Measurements from ENCODE around the gene GPT2.
A peak's percentile ranks its signal among the peaks of the same experiment; 100 is the strongest.

GPT2 gene

GRCh38 chr16:46883690-46884512, at the start of gene GPT2:
TSS of gene GPT2 (plus strand) at chr16:46884362. CDS start at chr16:46884716, 354 bp downstream.
- H3K27ac ChIP-seq = peak within 1 kb of the TSS; percentile 92
- TF ChIP-seq ZFX (IDR thresholded peaks at IDR 0.05; ENCODE audit: borderline replicate concordance) (no peak), CTCF (IDR thresholded peaks at IDR 0.05) (no peak)

GRCh38 chr16:46836534-46837530, 47.3 kb upstream of the GPT2 start:
- no peak for TF ChIP-seq ZFX (IDR thresholded peaks at IDR 0.05; ENCODE audit: borderline replicate concordance)
- no peak for TF ChIP-seq CTCF (IDR thresholded peaks at IDR 0.05)
- no peak overlapping the region for H3K27ac ChIP-seq

GRCh38 chr16:46839986-46840443, 44.1 kb upstream of the GPT2 start:
- TF ChIP-seq CTCF (IDR thresholded peaks at IDR 0.05) = no peak
- no peak for TF ChIP-seq ZFX (IDR thresholded peaks at IDR 0.05; ENCODE audit: borderline replicate concordance)
- no peak overlapping the region for H3K27ac ChIP-seq

GRCh38 chr16:46842192-46842895, 41.8 kb upstream of the GPT2 start:
- no peak overlapping the region for H3K27ac ChIP-seq
- TF ChIP-seq ZFX (IDR thresholded peaks at IDR 0.05; ENCODE audit: borderline replicate concordance) (no peak), CTCF (IDR thresholded peaks at IDR 0.05) (no peak)

- no peak overlapping the region for H3K27ac ChIP-seq
- TF ChIP-seq CTCF (IDR thresholded peaks at IDR 0.05) = no peak
- TF ChIP-seq ZFX (IDR thresholded peaks at IDR 0.05; ENCODE audit: borderline replicate concordance) = no peak
Measured at GRCh38 chr16:46843898-46844642, 40.1 kb upstream of the GPT2 start.

GRCh38 chr16:46844771-46845170, 39.4 kb upstream of the GPT2 start:
- no peak overlapping the region for H3K27ac ChIP-seq
- TF ChIP-seq ZFX (IDR thresholded peaks at IDR 0.05; ENCODE audit: borderline replicate concordance) (no peak), CTCF (IDR thresholded peaks at IDR 0.05) (no peak)
